GM12865 (cell line): ENCODE results near the gene CSF2.

Experiments used
- DNase-seq: peaks from one replicate; pipeline ENCODE4 v3.0.0; 2010; ENCODE audit warnings: low read depth
- H3K4me3 ChIP-seq: 2 replicates; pipeline ENCODE4 v1.5.1; 2011; ENCODE audit warnings: mild to moderate bottlenecking, low read depth, low read length, control low read depth
- TF ChIP-seq, protein P1 (sequence below): IDR thresholded peaks from 2 replicates; pipeline ENCODE4 v1.5.1; 2011; ENCODE audit warnings: low read length, control low read depth, low read depth, inconsistent platforms; ENCODE audit not compliant: insufficient read depth; ENCODE audit errors: missing control alignments

CSF2 gene

DNA sequence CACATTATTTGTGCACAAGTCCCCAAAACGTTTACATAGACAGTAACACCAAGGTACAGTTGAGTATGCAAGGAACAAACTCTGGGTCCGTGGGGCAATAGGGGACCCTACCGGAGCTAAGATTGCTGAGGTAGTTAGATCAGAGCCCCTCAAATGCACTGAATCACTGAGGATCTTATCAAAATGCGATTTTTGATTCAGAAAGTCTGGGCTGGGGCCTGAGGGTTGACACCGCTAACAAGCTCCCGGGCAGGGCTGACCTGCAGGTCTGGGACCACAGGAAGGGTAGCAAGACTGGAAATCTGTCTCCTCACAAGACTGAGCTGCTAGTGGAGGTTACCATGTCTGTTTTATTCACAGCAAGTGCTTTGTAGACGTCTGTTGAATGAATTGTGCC is 14.9 kb upstream of the CSF2 start:
- TF ChIP-seq, protein P1, sequence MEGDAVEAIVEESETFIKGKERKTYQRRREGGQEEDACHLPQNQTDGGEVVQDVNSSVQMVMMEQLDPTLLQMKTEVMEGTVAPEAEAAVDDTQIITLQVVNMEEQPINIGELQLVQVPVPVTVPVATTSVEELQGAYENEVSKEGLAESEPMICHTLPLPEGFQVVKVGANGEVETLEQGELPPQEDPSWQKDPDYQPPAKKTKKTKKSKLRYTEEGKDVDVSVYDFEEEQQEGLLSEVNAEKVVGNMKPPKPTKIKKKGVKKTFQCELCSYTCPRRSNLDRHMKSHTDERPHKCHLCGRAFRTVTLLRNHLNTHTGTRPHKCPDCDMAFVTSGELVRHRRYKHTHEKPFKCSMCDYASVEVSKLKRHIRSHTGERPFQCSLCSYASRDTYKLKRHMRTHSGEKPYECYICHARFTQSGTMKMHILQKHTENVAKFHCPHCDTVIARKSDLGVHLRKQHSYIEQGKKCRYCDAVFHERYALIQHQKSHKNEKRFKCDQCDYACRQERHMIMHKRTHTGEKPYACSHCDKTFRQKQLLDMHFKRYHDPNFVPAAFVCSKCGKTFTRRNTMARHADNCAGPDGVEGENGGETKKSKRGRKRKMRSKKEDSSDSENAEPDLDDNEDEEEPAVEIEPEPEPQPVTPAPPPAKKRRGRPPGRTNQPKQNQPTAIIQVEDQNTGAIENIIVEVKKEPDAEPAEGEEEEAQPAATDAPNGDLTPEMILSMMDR, result no peak

GRCh38 chr5:132059043-132059695 is 14.4 kb upstream of the CSF2 start:
- no peak for DNase-seq
- TF ChIP-seq, protein P1, result no peak
- H3K4me3 ChIP-seq, result no peak overlapping the region

More for the DNA sequence above, 14.9 kb upstream of the CSF2 start:
- DNase-seq, result no peak
- H3K4me3 ChIP-seq, result no peak overlapping the region

GRCh38 chr5:132059696-132060500 is 13.7 kb upstream of the CSF2 start:
- TF ChIP-seq, protein P1, result no peak
- no peak for DNase-seq

GRCh38 chr5:132060501-132061161 is 13.0 kb upstream of the CSF2 start, which contains the start of gene IL3:
Gene IL3 (plus strand): TSS chr5:132060655. CDS start chr5:132060707, 52 bp downstream.
- DNase-seq, result no peak
- TF ChIP-seq, protein P1, result no peak
- no peak within 1 kb of the TSS for H3K4me3 ChIP-seq

More at GRCh38 chr5:132059696-132060500, 13.7 kb upstream of the CSF2 start:
- no peak overlapping the region for H3K4me3 ChIP-seq

GRCh38 chr5:132063090-132063911 is 10.3 kb upstream of the CSF2 start:
- DNase-seq, result peak; percentile 77

More at GRCh38 chr5:132063090-132063911, 10.3 kb upstream of the CSF2 start:
- H3K4me3 ChIP-seq, result no peak overlapping the region
- TF ChIP-seq, protein P1, result peak; percentile 95
